ENCODE data around the gene ADCY7.

DNA sequence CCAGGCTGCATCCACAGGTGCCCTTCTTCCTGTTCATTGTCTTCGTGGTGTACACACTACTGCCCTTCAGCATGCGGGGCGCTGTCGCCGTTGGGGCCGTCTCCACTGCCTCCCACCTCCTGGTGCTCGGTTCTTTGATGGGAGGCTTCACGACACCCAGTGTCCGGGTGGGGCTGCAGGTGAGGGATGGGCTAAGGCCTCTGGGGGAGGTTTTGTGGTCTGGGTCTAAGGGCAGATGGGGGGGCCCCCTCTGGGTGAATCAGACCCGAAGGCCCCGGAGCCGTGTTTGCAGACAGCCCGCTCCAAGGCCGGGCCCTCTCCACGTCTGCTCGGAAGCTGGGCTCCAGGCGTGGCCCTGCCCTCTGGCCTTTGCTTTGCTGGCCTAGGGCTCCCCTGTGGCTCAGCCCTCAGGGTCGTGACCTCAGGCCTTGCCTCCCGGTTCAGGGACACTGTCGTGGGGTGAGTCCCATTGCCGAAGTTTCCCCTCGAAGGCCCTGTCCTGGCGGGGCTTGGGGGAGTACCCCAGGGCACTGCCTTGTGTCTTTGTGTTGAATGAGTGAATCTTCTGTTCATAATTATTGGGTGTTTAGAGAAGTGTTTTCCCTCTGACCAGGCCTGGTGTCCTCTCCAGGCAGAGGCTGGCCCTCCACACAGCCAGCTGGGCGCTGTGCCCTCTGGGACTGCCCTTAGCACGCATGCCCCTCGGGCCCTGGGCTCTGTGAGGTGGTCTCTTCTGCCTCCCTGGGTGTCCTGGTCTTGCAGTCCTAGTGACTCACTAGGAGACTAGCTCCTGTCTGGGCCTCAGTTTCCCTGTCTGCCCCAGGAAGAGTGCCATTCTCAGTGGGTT lies 25.6 kb downstream of the ADCY7 start:
- TF ChIP-seq POLR2AphosphoS5 (IDR thresholded peaks at IDR 0.05; ENCODE audit: low read depth), result no peak
- no peak for TF ChIP-seq CTCF (IDR thresholded peaks at IDR 0.05; ENCODE audit: insufficient read depth, low read length)
- TF ChIP-seq GABPA (IDR thresholded peaks at IDR 0.05; ENCODE audit: low read depth), result no peak
- TF ChIP-seq, protein P1, sequence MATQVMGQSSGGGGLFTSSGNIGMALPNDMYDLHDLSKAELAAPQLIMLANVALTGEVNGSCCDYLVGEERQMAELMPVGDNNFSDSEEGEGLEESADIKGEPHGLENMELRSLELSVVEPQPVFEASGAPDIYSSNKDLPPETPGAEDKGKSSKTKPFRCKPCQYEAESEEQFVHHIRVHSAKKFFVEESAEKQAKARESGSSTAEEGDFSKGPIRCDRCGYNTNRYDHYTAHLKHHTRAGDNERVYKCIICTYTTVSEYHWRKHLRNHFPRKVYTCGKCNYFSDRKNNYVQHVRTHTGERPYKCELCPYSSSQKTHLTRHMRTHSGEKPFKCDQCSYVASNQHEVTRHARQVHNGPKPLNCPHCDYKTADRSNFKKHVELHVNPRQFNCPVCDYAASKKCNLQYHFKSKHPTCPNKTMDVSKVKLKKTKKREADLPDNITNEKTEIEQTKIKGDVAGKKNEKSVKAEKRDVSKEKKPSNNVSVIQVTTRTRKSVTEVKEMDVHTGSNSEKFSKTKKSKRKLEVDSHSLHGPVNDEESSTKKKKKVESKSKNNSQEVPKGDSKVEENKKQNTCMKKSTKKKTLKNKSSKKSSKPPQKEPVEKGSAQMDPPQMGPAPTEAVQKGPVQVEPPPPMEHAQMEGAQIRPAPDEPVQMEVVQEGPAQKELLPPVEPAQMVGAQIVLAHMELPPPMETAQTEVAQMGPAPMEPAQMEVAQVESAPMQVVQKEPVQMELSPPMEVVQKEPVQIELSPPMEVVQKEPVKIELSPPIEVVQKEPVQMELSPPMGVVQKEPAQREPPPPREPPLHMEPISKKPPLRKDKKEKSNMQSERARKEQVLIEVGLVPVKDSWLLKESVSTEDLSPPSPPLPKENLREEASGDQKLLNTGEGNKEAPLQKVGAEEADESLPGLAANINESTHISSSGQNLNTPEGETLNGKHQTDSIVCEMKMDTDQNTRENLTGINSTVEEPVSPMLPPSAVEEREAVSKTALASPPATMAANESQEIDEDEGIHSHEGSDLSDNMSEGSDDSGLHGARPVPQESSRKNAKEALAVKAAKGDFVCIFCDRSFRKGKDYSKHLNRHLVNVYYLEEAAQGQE (IDR thresholded peaks at IDR 0.05; ENCODE audit: insufficient replicate concordance, low read depth), result no peak
